ENCODE data around the gene FN3KRP. TPM values are rescaled to one million over a fixed set of nuclear protein-coding genes. Genes with fewer than 3 reads are reported as not detected.

The FN3KRP gene
- total and polyA plus RNA-seq, 8 donors = 1.2 to 50.7 (median 20.8) TPM

DNA sequence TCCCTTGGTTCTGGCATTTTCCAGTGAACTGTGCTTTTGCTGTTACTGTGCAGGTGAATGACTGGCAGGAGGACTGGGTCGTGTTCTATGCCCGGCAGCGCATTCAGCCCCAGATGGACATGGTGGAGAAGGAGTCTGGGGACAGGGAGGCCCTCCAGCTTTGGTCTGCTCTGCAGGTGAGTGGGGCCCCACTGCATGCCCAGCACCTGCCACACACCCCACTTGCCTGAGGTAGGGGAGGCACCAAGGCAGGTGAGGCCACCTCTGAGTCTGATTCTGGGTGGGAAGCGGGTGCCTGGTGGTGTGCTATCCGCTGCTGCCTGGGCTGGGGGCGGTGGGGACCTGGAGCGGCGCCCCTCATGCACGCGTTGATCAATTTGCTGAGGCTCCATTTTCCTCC, 9.9 kb downstream of the FN3KRP start:
- WGBS, 5 donors = 93 to 100% (median 99%) methylated on average over 2 to 10 of the region's 10 CpGs
- no peak overlapping the region for H3K4me3 ChIP-seq
- DNase-seq = no peak
- TF ChIP-seq EP300 (IDR thresholded peaks at IDR 0.05) = no peak
- no peak for TF ChIP-seq POLR2AphosphoS5 (IDR thresholded peaks at IDR 0.05)
- no peaks in the 10 kb centered on the region for H3K4me1 ChIP-seq
- no peaks in the 10 kb centered on the region for H3K27me3 ChIP-seq
- H3K9me3 ChIP-seq = no peaks in the 10 kb centered on the region
- no peak overlapping the region for H3K27ac ChIP-seq
- H3K36me3 ChIP-seq = peaks cover 16 to 91% (median 84%) of the 10 kb centered on the region in 4 donors
- intact Hi-C loops (cut with DNase I; ENCODE audit: low total_unique reads) = no loop called here

DNA sequence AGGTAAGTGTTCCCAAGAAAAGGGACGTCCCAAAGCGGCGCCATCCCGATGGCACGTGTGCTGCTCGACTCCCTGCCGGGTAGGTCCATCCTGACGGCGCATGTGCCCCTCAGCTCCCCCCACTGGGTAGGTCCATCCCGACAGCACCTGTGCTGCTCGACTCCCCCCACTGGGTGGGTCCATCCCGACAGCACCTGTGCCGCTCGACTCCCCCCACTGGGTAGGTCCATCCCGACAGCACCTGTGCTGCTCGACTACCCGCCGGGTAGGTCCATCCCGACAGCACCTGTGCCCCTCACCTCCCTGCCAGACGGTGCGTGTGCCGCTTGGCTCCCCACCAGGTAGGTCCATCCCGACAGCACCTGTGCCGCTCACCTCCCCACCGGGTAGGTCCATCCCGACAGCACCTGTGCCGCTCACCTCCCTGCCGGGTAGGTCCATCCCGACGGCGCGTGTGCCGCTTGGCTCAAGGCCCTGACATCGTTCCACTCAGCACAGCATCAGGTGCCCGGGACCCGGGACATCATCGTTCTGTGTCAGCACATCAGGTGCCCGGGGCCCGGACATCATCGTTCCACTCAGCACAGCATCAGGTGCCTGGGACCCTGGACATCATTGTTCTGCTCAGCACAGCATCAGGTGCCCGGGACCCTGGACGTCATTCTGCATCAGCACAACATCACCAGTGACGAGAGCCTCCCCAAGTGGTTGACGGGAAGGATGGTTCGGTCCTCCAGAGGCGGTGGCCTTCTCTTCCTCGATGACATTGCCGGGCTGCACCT, 13.2 kb downstream of the FN3KRP start:
- H3K9me3 ChIP-seq = peaks cover 0 to 10% (median 4%) of the 10 kb centered on the region in 4 donors
- H3K4me1 ChIP-seq = peaks cover under 1 to 4% (median 1%) of the 10 kb centered on the region in 4 donors
- no peak overlapping the region for H3K27ac ChIP-seq
- no peak overlapping the region for H3K4me3 ChIP-seq
- no peak for TF ChIP-seq POLR2A (IDR thresholded peaks at IDR 0.05)
- TF ChIP-seq CTCF (IDR thresholded peaks at IDR 0.05) = no peak
- TF ChIP-seq POLR2AphosphoS5 (IDR thresholded peaks at IDR 0.05) = no peak
- no peak for TF ChIP-seq EP300 (IDR thresholded peaks at IDR 0.05)
- DNase-seq = no peak
- no peaks in the 10 kb centered on the region for H3K27me3 ChIP-seq
- H3K36me3 ChIP-seq = peaks cover 9 to 73% (median 64%) of the 10 kb centered on the region in 4 donors
- 83 to 88% (median 87%) methylated on average over 40 to 48 of the region's 48 CpGs for WGBS, 5 donors
- intact Hi-C loops (cut with DNase I; ENCODE audit: low total_unique reads) = no loop called here

DNA sequence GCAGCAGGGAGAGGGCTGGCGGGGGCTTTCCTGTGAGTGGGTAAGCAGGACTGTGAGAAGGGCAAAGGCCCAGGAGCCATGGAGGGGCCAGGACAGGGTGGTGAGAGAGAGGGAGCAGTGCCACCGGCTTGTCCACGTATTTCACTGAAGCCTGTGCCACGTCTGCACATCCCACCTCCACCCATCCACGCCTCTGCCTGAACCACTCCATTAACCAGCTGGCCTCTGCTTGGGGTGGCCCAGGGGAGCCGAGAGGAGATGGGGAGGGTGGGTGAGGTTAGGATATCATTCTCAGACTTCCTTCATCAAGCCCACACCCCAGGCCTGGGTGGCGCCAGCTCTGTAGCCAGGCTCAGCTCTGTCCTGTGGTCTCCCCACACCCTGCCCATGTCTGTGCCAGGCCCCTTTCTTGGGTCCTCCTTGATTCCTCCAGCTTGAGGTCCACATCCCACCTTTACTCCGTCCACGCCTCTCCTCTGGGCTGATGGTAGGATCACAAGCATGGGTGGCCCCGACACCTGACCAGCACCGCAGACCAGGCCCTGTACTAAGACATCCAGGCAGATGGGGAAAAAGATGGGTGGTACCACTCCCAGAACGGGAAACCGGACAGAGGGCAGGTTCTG, 15.7 kb downstream of the FN3KRP start:
- intact Hi-C loops (cut with DNase I; ENCODE audit: low total_unique reads) = no loop called here
- WGBS, 5 donors = 89 to 95% (median 90%) methylated on average over 12 to 13 of the region's 13 CpGs
- no peaks in the 10 kb centered on the region for H3K27me3 ChIP-seq
- H3K4me3 ChIP-seq = no peak overlapping the region
- peaks cover 0 to 10% (median 4%) of the 10 kb centered on the region in 4 donors for H3K9me3 ChIP-seq
- DNase-seq = no peak
- peaks cover 0 to 52% (median 43%) of the 10 kb centered on the region in 4 donors for H3K36me3 ChIP-seq
- H3K4me1 ChIP-seq = peaks cover 18 to 24% (median 24%) of the 10 kb centered on the region in 4 donors
- no peak overlapping the region for H3K27ac ChIP-seq
- TF ChIP-seq CTCF (IDR thresholded peaks at IDR 0.05) (no peak), POLR2AphosphoS5 (IDR thresholded peaks at IDR 0.05) (no peak), EP300 (IDR thresholded peaks at IDR 0.05) (no peak), POLR2A (IDR thresholded peaks at IDR 0.05) (no peak)

DNA sequence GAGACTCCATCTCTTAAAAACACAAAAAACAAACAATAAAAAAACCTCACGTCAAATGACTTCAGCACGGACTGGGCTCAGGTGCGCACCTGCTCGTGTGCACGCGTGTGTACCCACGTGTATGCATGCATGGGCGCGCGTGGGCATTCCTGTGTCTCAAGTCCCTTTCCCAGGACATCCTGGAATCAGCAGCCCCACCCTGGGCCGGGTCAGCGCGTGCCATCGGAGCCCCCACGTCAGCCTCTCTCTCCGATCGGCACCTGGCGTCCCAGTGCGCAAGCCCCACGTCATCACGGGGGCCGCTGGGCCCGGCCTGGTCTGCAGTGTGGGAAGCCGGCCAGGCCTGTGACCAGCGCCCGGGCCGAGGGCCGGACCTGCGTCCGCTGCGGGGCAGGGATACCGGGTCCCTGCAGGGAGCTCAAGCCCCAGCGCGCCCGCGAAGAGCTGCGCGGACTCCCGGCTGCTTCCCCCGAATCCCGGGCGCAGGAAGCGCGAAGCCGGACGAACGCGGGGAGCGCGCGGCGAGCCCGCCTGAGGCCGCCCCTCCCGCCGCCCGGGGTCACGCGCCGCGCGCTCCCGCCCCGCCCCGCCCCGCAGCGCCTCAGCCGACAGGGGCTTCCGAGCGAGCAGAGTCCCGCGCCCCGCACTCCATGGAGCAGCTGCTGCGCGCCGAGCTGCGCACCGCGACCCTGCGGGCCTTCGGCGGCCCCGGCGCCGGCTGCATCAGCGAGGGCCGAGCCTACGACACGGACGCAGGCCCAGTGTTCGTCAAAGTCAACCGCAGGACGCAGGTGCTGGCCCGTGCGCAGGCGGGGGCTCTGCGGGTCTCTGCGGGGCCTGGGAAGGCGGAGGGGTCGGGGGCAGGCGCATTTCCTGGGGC, 18.7 kb downstream of the FN3KRP start, which contains the start of gene FN3K:
FN3K (plus strand) TSS at position 629 of the 880 bp plus-strand sequence; CDS start at position 651, 22 bp downstream.
- 0 to 6% (median 2%) methylated on average over 4 to 101 of the region's 101 CpGs for WGBS, 5 donors
- Histone ChIP-seq H3K27ac (peak within 1 kb of the TSS; percentile 81 to 92 (median 86)), H3K4me3 (peak within 1 kb of the TSS; percentile 65 to 83 (median 74)), H3K36me3 (peaks cover 0 to 49% (median 25%) of the 10 kb centered on the region in 4 donors), H3K4me1 (peaks cover 22 to 37% (median 35%) of the 10 kb centered on the region in 4 donors), H3K9me3 (peaks cover 0 to 10% (median 4%) of the 10 kb centered on the region in 4 donors), H3K27me3 (no peaks in the 10 kb centered on the region)
- intact Hi-C loops (cut with DNase I; ENCODE audit: low total_unique reads) = no loop called here
- peak; percentile 9 to 62 (median 40) for TF ChIP-seq POLR2AphosphoS5 (IDR thresholded peaks at IDR 0.05)
- TF ChIP-seq POLR2A (IDR thresholded peaks at IDR 0.05) = no peak
- peak; percentile 51 for TF ChIP-seq EP300 (IDR thresholded peaks at IDR 0.05)
- no peak for TF ChIP-seq CTCF (IDR thresholded peaks at IDR 0.05)
- peak; percentile 74 to 88 for DNase-seq

All from stomach (tissue), 9 donors.